HepG2 (cell line): ENCODE data around the gene PSORS1C2. TPM values are rescaled to one million over a fixed set of nuclear protein-coding genes. Genes with fewer than 3 reads are reported as not detected.

Source experiments
- ATAC-seq: fragments of 200-7000 bp; cut with Tn5 transposase; 3 replicates; pipeline ENCODE4 v1.9.1; 2020; ENCODE audit warnings: mild to moderate bottlenecking, moderate library complexity
- BruUV-seq: library from RNA; stranded (reverse); fragments of 400-500 nt; replicated peaks from 2 replicates; lab custom pipeline; 2021; lab: Mats Ljungman, UMichigan
- CTCF ChIA-PET: fragments of 300-600 bp; formaldehyde crosslinking; extraction: SDS; loops from one replicate; lab custom pipeline; 2021; ENCODE audit warnings: low total read pairs, inconsistent platforms, low intra/inter-chr PET ratio; lab: Yijun Ruan, JAX
- POLR2A ChIA-PET: fragments of 350-600 bp; sonication (Branson Sonifier 250); formaldehyde crosslinking; loops from one replicate; lab custom pipeline; 2020; ENCODE audit warnings: antibody characterized with exemption, inconsistent platforms; lab: Yijun Ruan, JAX
- DNase-seq: peaks from one replicate; pipeline ENCODE4 v3.0.0-alpha.2; 2015; ENCODE audit warnings: low spot score
- FAIRE-seq: peaks from 3 replicates; lab custom pipeline; 2011; peaks lifted over from hg19 to GRCh38; lab: Jason Lieb, UNC
- H2AFZ ChIP-seq: one replicate; pipeline ENCODE4 v1.6.1; 2011; ENCODE audit warnings: low read length, inconsistent platforms
- H3K27ac ChIP-seq: fragments of 300-600 bp; 3 replicates; pipeline ENCODE4 v1.8.0; 2011; ENCODE audit warnings: mixed run types, mild to moderate bottlenecking, mixed read lengths, low read length, inconsistent platforms; ENCODE audit not compliant: insufficient read depth; ENCODE audit errors: extremely low read length
- H3K27me3 ChIP-seq, 2 experiments: fragments of 200-600 bp in 1 of 2; 2 replicates in 1 of 2; 3 replicates in 1 of 2; pipeline versions ENCODE4 v1.6.0 to v1.8.0; 2011; ENCODE audit warnings: low read length in 2 of 2, mild to moderate bottlenecking in 2 of 2, moderate library complexity in 2 of 2, inconsistent platforms in 1 of 2; ENCODE audit not compliant: insufficient read depth in 2 of 2, control insufficient read depth in 1 of 2
- H3K36me3 ChIP-seq, 2 experiments: fragments of 200-600 bp in 1 of 2; replicated peaks in 1 of 2; 2 replicates in 1 of 2; 3 replicates in 1 of 2; pipeline versions ENCODE4 v1.5.1 to v1.8.0; 2011; ENCODE audit warnings: low read length in 2 of 2, inconsistent platforms in 1 of 2; ENCODE audit not compliant: insufficient read depth in 2 of 2, control insufficient read depth in 1 of 2
- H3K4me1 ChIP-seq: 2 replicates; pipeline ENCODE4 v1.5.1; 2012; ENCODE audit warnings: low read length, inconsistent platforms; ENCODE audit not compliant: insufficient read depth
- H3K4me2 ChIP-seq: 2 replicates; pipeline ENCODE4 v1.6.0; 2011; ENCODE audit warnings: low read depth, low read length, inconsistent platforms
- H3K4me3 ChIP-seq, 3 experiments: fragments of 200-600 bp in 1 of 3; sonication (generic), shearing (Covaris generic) in 1 of 3; replicated peaks in 1 of 3; 2 replicates each; pipeline ENCODE4 v1.5.1; 2011 to 2016; ENCODE audit warnings: low read length in 3 of 3, inconsistent platforms in 2 of 3, low read depth in 2 of 3, mild to moderate bottlenecking in 2 of 3, control low read depth in 1 of 3, mixed read lengths in 1 of 3; ENCODE audit not compliant: insufficient read depth in 1 of 3
- H3K79me2 ChIP-seq: one replicate; pipeline ENCODE4 v1.6.1; 2011; ENCODE audit warnings: low read length, inconsistent platforms; ENCODE audit not compliant: insufficient read depth
- H3K9ac ChIP-seq: 2 replicates; pipeline ENCODE4 v1.6.0; 2011; ENCODE audit warnings: mild to moderate bottlenecking, low read depth, low read length, inconsistent platforms; ENCODE audit not compliant: insufficient read depth
- H3K9me3 ChIP-seq: 2 replicates; pipeline ENCODE4 v1.5.1; 2012; ENCODE audit warnings: mild to moderate bottlenecking, low read length
- H4K20me1 ChIP-seq: 2 replicates; pipeline ENCODE4 v1.6.0; 2011; ENCODE audit warnings: inconsistent platforms, mild to moderate bottlenecking, low read length, moderate library complexity; ENCODE audit not compliant: insufficient read depth
- CBFB ChIP-seq: sonication (generic); formaldehyde crosslinking; IDR thresholded peaks from 2 replicates; pipeline ENCODE4 v1.4.0; 2020; ENCODE audit warnings: missing genetic modification reagents
- KDM6A ChIP-seq: IDR thresholded peaks from 2 replicates; pipeline ENCODE4 v1.6.1; 2016; ENCODE audit warnings: low read depth
- RARG ChIP-seq: sonication (generic); formaldehyde crosslinking; IDR thresholded peaks from 2 replicates; pipeline ENCODE4 v1.4.0; 2020; ENCODE audit warnings: low read depth, mild to moderate bottlenecking, missing genetic modification reagents
- SSRP1 ChIP-seq: IDR thresholded peaks from 2 replicates; pipeline ENCODE4 v1.6.1; 2016; ENCODE audit warnings: control low read depth
- ZNF232 ChIP-seq: sonication (generic); formaldehyde crosslinking; IDR thresholded peaks from 2 replicates; pipeline ENCODE4 v1.4.0; 2020; ENCODE audit warnings: missing genetic modification reagents, borderline replicate concordance
- ZNF264 ChIP-seq: sonication (generic); formaldehyde crosslinking; IDR thresholded peaks from 2 replicates; pipeline ENCODE4 v1.4.0; 2020; ENCODE audit warnings: missing genetic modification reagents
- WGBS: methylation state at CpG from one replicate; pipeline ENCODE4 v1.1.6; 2017; ENCODE audit warnings: low lambda C conversion rate; 5-methylcytosine and 5-hydroxymethylcytosine counted together
- in situ Hi-C: cut with HindIII; loops from 2 replicates; pipeline ENCODE4 v1.10.0; 2017; ENCODE audit warnings: low pct_unique_long_range_greater_than_20kb; ENCODE audit not compliant: extremely low pct_ligation_motif_present
- intact Hi-C: fragments of 100-400 bp; cut with micrococcal nuclease; formaldehyde crosslinking; loops from one replicate; pipeline ENCODE4 v1.10.0; 2022; ENCODE audit not compliant: unreplicated experiment
- polyA plus RNA-seq, 8 experiments: library from polyadenylated mRNA; depleted of rRNA in 3 of 8; stranded (reverse) in 7 of 8; unstranded in 1 of 8; fragments of >200 nt; fragmentation: Illumina TruSeq in 4 of 8; extraction: Trizol in 4 of 8; gene quantifications; 2 replicates each; pipeline versions ENCODE4 v1.2.1 to v1.2.3, GENCODE V29; 2011 to 2016; ENCODE audit warnings: low read depth in 4 of 8, missing spikeins in 1 of 8, mixed read lengths in 1 of 8; ENCODE audit not compliant: insufficient read depth in 1 of 8
- total RNA-seq, 5 experiments: library from RNA; depleted of rRNA; stranded (reverse); fragments of >200 nt; fragmentation: Illumina TruSeq; extraction: Trizol; gene quantifications; 2 replicates each; pipeline ENCODE4 v1.2.3, GENCODE V29; 2016; ENCODE audit warnings: low read depth in 1 of 5
- TF ChIP-seq, protein P1 (sequence below): sonication (generic); formaldehyde crosslinking; IDR thresholded peaks from 2 replicates; pipeline ENCODE4 v1.4.0; 2020; ENCODE audit warnings: mild to moderate bottlenecking, missing genetic modification reagents
- TF ChIP-seq, protein P2 (sequence below): sonication (generic); formaldehyde crosslinking; IDR thresholded peaks from 2 replicates; pipeline ENCODE4 v1.9.0; 2021; ENCODE audit warnings: missing genetic modification reagents, borderline replicate concordance
- TF ChIP-seq, protein P3 (sequence below): sonication (generic); formaldehyde crosslinking; IDR thresholded peaks from 2 replicates; pipeline ENCODE4 v1.4.0; 2020; ENCODE audit warnings: missing genetic modification reagents
- TF ChIP-seq, protein P4 (sequence below): sonication (generic); formaldehyde crosslinking; IDR thresholded peaks from 2 replicates; pipeline ENCODE4 v1.4.0; 2020; ENCODE audit warnings: missing genetic modification reagents, borderline replicate concordance
- TF ChIP-seq, protein P5 (sequence below): sonication (generic); formaldehyde crosslinking; conservative IDR thresholded peaks from 2 replicates; pipeline ENCODE4 v1.8.0; 2022; ENCODE audit warnings: missing genetic modification reagents

Gene PSORS1C2
- total and polyA plus RNA-seq, 2 of the 13 experiments (the other 11 are each of a cell fraction or from before 2014, with no cell fraction given) = not detected

DNA sequence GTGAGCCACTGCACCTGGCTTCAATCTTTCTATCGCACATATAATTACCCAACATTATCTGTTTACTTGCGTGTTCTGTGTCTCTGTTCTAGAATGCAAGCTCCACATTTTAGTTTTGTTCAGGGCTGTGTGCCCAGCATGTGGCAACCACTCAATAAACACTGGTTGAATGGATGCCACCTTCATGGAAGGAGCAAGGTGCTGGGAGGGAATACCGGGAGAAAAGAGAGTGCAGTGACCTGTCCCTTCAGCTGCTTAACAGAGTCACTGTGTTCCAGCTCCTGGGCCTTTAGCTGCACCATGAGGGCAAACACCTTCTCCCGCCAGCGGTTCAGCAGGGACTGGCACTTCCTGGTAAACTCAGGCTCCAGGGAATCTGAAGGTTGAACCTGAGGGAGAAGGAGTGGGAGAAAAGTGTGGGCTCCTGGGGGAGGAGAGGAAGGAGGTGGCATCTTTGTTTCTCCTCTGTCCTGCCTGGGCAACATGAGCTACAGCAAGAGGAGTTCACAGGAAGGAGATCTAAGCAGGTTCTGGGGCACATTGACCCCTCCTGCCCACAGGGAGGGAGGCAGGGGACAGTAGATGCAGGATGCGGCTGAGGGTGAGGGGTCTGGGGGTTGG, 11.1 kb upstream of the PSORS1C2 start:
- Histone ChIP-seq H3K4me3 (no peak overlapping the region), H3K9me3 (no peaks in the 10 kb centered on the region), H3K9ac (no peak overlapping the region), H4K20me1 (no peaks in the 10 kb centered on the region), H3K36me3 (peaks cover 3 to 23% of the 10 kb centered on the region in 2 experiments; a peak in 4 of 5 replicates), H3K4me1 (no peaks in the 10 kb centered on the region), H3K4me2 (no peak overlapping the region), H3K79me2 (no peaks in the 10 kb centered on the region), H3K27me3 (no peaks in the 10 kb centered on the region), H2AFZ (no peak overlapping the region), H3K27ac (no peak overlapping the region)
- in situ Hi-C loops = no loop called here
- intact Hi-C loops = no loop called here
- TF ChIP-seq KDM6A (no peak), ZNF264 (no peak), ZNF232 (no peak), RARG (no peak), SSRP1 (CRISPR knock-in tag) (no peak), CBFB (CRISPR knock-in tag) (no peak)
- TF ChIP-seq, protein P1, sequence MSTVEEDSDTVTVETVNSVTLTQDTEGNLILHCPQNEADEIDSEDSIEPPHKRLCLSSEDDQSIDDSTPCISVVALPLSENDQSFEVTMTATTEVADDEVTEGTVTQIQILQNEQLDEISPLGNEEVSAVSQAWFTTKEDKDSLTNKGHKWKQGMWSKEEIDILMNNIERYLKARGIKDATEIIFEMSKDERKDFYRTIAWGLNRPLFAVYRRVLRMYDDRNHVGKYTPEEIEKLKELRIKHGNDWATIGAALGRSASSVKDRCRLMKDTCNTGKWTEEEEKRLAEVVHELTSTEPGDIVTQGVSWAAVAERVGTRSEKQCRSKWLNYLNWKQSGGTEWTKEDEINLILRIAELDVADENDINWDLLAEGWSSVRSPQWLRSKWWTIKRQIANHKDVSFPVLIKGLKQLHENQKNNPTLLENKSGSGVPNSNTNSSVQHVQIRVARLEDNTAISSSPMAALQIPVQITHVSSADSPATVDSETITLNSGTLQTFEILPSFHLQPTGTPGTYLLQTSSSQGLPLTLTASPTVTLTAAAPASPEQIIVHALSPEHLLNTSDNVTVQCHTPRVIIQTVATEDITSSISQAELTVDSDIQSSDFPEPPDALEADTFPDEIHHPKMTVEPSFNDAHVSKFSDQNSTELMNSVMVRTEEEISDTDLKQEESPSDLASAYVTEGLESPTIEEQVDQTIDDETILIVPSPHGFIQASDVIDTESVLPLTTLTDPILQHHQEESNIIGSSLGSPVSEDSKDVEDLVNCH = no peak
- TF ChIP-seq, protein P2, sequence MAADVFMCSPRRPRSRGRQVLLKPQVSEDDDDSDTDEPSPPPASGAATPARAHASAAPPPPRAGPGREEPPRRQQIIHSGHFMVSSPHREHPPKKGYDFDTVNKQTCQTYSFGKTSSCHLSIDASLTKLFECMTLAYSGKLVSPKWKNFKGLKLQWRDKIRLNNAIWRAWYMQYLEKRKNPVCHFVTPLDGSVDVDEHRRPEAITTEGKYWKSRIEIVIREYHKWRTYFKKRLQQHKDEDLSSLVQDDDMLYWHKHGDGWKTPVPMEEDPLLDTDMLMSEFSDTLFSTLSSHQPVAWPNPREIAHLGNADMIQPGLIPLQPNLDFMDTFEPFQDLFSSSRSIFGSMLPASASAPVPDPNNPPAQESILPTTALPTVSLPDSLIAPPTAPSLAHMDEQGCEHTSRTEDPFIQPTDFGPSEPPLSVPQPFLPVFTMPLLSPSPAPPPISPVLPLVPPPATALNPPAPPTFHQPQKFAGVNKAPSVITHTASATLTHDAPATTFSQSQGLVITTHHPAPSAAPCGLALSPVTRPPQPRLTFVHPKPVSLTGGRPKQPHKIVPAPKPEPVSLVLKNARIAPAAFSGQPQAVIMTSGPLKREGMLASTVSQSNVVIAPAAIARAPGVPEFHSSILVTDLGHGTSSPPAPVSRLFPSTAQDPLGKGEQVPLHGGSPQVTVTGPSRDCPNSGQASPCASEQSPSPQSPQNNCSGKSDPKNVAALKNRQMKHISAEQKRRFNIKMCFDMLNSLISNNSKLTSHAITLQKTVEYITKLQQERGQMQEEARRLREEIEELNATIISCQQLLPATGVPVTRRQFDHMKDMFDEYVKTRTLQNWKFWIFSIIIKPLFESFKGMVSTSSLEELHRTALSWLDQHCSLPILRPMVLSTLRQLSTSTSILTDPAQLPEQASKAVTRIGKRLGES (CRISPR knock-in tag) = no peak
- TF ChIP-seq, protein P3, sequence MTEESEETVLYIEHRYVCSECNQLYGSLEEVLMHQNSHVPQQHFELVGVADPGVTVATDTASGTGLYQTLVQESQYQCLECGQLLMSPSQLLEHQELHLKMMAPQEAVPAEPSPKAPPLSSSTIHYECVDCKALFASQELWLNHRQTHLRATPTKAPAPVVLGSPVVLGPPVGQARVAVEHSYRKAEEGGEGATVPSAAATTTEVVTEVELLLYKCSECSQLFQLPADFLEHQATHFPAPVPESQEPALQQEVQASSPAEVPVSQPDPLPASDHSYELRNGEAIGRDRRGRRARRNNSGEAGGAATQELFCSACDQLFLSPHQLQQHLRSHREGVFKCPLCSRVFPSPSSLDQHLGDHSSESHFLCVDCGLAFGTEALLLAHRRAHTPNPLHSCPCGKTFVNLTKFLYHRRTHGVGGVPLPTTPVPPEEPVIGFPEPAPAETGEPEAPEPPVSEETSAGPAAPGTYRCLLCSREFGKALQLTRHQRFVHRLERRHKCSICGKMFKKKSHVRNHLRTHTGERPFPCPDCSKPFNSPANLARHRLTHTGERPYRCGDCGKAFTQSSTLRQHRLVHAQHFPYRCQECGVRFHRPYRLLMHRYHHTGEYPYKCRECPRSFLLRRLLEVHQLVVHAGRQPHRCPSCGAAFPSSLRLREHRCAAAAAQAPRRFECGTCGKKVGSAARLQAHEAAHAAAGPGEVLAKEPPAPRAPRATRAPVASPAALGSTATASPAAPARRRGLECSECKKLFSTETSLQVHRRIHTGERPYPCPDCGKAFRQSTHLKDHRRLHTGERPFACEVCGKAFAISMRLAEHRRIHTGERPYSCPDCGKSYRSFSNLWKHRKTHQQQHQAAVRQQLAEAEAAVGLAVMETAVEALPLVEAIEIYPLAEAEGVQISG = no peak
- TF ChIP-seq, protein P4, sequence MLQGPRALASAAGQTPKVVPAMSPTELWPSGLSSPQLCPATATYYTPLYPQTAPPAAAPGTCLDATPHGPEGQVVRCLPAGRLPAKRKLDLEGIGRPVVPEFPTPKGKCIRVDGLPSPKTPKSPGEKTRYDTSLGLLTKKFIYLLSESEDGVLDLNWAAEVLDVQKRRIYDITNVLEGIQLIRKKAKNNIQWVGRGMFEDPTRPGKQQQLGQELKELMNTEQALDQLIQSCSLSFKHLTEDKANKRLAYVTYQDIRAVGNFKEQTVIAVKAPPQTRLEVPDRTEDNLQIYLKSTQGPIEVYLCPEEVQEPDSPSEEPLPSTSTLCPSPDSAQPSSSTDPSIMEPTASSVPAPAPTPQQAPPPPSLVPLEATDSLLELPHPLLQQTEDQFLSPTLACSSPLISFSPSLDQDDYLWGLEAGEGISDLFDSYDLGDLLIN (CRISPR knock-in tag) = no peak
- TF ChIP-seq, protein P5, sequence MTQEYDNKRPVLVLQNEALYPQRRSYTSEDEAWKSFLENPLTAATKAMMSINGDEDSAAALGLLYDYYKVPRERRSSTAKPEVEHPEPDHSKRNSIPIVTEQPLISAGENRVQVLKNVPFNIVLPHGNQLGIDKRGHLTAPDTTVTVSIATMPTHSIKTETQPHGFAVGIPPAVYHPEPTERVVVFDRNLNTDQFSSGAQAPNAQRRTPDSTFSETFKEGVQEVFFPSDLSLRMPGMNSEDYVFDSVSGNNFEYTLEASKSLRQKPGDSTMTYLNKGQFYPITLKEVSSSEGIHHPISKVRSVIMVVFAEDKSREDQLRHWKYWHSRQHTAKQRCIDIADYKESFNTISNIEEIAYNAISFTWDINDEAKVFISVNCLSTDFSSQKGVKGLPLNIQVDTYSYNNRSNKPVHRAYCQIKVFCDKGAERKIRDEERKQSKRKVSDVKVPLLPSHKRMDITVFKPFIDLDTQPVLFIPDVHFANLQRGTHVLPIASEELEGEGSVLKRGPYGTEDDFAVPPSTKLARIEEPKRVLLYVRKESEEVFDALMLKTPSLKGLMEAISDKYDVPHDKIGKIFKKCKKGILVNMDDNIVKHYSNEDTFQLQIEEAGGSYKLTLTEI = no peak
- ATAC-seq = no peak
- WGBS = 82% methylated on average over 5 of the region's 6 CpGs
- CTCF ChIA-PET = no interaction called here
- no TSS peak for BruUV-seq
- no peak for FAIRE-seq
- no peak for DNase-seq
- POLR2A ChIA-PET = no interaction called here
